A549 (cell line): Measurements from ENCODE around the gene FATE1.

Experiments used
- CHD4 ChIP-seq: fragments of 200-600 bp; sonication (generic); IDR thresholded peaks from 2 replicates; pipeline ENCODE4 v1.6.1; 2016; ENCODE audit warnings: antibody characterized with exemption, mild to moderate bottlenecking, borderline replicate concordance
- JUNB ChIP-seq: fragments of >200 bp; sonication (Bioruptor Twin); formaldehyde crosslinking; IDR thresholded peaks from 2 replicates; pipeline ENCODE4 v1.6.1; 2016
- SREBF2 ChIP-seq: fragments of 450-650 bp; IDR thresholded peaks from 2 replicates; pipeline ENCODE4 v1.6.1; 2014; ENCODE audit warnings: mild to moderate bottlenecking, moderate library complexity

DNA sequence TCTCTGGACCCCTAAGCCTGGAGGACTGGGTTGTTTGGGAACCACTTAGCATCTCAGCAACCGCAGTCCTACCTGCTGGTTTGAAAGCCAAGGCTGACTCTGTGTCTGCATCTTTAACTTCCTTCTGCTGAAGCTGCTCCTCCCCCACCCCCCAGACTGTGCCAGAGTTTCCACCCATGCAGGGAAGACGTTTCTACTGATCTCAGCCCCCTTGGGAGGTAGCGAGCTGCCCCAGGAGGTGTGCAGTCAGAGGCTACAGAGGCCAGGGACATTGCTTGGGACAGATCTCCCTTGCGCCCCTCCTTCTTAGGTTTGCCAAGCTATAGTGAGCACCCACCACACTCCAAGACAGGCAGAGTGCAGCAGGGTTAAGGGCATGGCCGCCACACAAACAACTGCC is 4.7 kb upstream of the FATE1 start:
- TF ChIP-seq CHD4 (no peak), SREBF2 (no peak), JUNB (no peak)
